ENCODE measurements around the gene DYTN.

DYTN gene

GRCh38 chr2:206631340-206631739 is 86.9 kb downstream of the DYTN start:
- H3K4me1 ChIP-seq = no peaks in the 10 kb centered on the region
- DNase-seq = no peak

GRCh38 chr2:206627632-206628031 is 90.6 kb downstream of the DYTN start:
- no peaks in the 10 kb centered on the region for H3K9me3 ChIP-seq
- peaks cover 4% of the 10 kb centered on the region for H3K27me3 ChIP-seq
- no peaks in the 10 kb centered on the region for H3K36me3 ChIP-seq
- no peak for TF ChIP-seq CTCF (IDR thresholded peaks at IDR 0.05; ENCODE audit: low read depth, low read length)
- H3K4me1 ChIP-seq = no peaks in the 10 kb centered on the region
- no peak for DNase-seq
- H3K4me3 ChIP-seq (ENCODE audit: low read depth, low read length) = no peak overlapping the region

More at GRCh38 chr2:206631340-206631739, 86.9 kb downstream of the DYTN start:
- H3K27me3 ChIP-seq = peaks cover 4% of the 10 kb centered on the region
- no peaks in the 10 kb centered on the region for H3K9me3 ChIP-seq
- H3K4me3 ChIP-seq (ENCODE audit: low read depth, low read length) = no peak overlapping the region
- no peaks in the 10 kb centered on the region for H3K36me3 ChIP-seq
- TF ChIP-seq CTCF (IDR thresholded peaks at IDR 0.05; ENCODE audit: low read depth, low read length) = no peak

- TF ChIP-seq CTCF (IDR thresholded peaks at IDR 0.05; ENCODE audit: low read depth, low read length) = no peak
- Histone ChIP-seq H3K4me1 (no peaks in the 10 kb centered on the region), H3K36me3 (no peaks in the 10 kb centered on the region), H3K9me3 (no peaks in the 10 kb centered on the region), H3K27me3 (peaks cover 4% of the 10 kb centered on the region), H3K4me3 (ENCODE audit: low read depth, low read length) (no peak overlapping the region)
- DNase-seq = no peak
Measured at GRCh38 chr2:206626108-206626507, 92.1 kb downstream of the DYTN start.

GRCh38 chr2:206619011-206619410 is 99.2 kb downstream of the DYTN start:
- no peaks in the 10 kb centered on the region for H3K9me3 ChIP-seq

GRCh38 chr2:206616151-206616550 is 102.0 kb downstream of the DYTN start:
- H3K9me3 ChIP-seq = no peaks in the 10 kb centered on the region
- TF ChIP-seq CTCF (IDR thresholded peaks at IDR 0.05; ENCODE audit: low read depth, low read length) = no peak
- H3K4me1 ChIP-seq = no peaks in the 10 kb centered on the region
- H3K4me3 ChIP-seq (ENCODE audit: low read depth, low read length) = no peak overlapping the region
- no peaks in the 10 kb centered on the region for H3K27me3 ChIP-seq
- H3K36me3 ChIP-seq = no peaks in the 10 kb centered on the region
- no peak for DNase-seq

More at GRCh38 chr2:206619011-206619410, 99.2 kb downstream of the DYTN start:
- Histone ChIP-seq H3K36me3 (no peaks in the 10 kb centered on the region), H3K4me3 (ENCODE audit: low read depth, low read length) (no peak overlapping the region), H3K27me3 (no peaks in the 10 kb centered on the region), H3K4me1 (no peaks in the 10 kb centered on the region)
- no peak for DNase-seq
- TF ChIP-seq CTCF (IDR thresholded peaks at IDR 0.05; ENCODE audit: low read depth, low read length) = no peak

GRCh38 chr2:206615417-206616089 is 102.6 kb downstream of the DYTN start:
- TF ChIP-seq CTCF (IDR thresholded peaks at IDR 0.05; ENCODE audit: low read depth, low read length) = no peak
- Histone ChIP-seq H3K9me3 (no peaks in the 10 kb centered on the region), H3K27me3 (no peaks in the 10 kb centered on the region), H3K36me3 (no peaks in the 10 kb centered on the region), H3K4me1 (no peaks in the 10 kb centered on the region), H3K4me3 (ENCODE audit: low read depth, low read length) (no peak overlapping the region)
- DNase-seq = no peak

All from BE2C (cell line).